C4-2B (cell line): ENCODE measurements around the gene CEMIP.

ENCODE experiments used
- ZFX ChIP-seq: fragments of 450-650 bp; IDR thresholded peaks from 2 replicates; pipeline ENCODE4 v1.6.1; 2017
- TF ChIP-seq, protein P1 (sequence below): fragments of 450-650 bp; conservative IDR thresholded peaks from 2 replicates; pipeline ENCODE4 v1.5.1; 2017; ENCODE audit warnings: mild to moderate bottlenecking

DNA sequence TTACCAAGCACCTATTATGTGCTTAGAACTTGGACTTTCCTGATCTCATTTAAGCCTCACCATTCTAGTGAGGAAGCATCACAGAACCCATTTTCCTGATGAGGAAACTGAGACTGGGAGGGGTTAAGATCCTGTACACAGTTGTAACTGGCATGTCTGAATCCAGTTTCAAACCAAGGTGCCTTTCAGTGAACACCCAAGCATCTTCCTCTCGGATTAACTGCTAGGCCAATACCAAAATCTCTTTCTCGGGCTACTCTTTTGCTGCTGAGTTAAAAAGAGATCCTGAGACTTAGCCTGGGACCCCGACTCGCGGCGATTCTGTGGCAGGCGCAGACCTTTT is 578 bp upstream of the CEMIP start:
- TF ChIP-seq, protein P1, sequence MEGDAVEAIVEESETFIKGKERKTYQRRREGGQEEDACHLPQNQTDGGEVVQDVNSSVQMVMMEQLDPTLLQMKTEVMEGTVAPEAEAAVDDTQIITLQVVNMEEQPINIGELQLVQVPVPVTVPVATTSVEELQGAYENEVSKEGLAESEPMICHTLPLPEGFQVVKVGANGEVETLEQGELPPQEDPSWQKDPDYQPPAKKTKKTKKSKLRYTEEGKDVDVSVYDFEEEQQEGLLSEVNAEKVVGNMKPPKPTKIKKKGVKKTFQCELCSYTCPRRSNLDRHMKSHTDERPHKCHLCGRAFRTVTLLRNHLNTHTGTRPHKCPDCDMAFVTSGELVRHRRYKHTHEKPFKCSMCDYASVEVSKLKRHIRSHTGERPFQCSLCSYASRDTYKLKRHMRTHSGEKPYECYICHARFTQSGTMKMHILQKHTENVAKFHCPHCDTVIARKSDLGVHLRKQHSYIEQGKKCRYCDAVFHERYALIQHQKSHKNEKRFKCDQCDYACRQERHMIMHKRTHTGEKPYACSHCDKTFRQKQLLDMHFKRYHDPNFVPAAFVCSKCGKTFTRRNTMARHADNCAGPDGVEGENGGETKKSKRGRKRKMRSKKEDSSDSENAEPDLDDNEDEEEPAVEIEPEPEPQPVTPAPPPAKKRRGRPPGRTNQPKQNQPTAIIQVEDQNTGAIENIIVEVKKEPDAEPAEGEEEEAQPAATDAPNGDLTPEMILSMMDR = no peak
- no peak for TF ChIP-seq ZFX
